ENCODE measurements around the gene PPM1D. TPM values are rescaled to one million over a fixed set of nuclear protein-coding genes. Genes with fewer than 3 reads are reported as not detected.
"Not testable (repeated sequence)": the region's sequence is repeated elsewhere in the genome, so short reads cannot be mapped to it uniquely, and the experiment has no call there.

Gene PPM1D
- total RNA-seq, 1 donor from 2014 or later, result 17.9 TPM

GRCh38 chr17:60579090-60579489, 20.9 kb upstream of the PPM1D start:
- Mint-ChIP-seq H3K36me3 (ENCODE audit: low read depth) (no peaks in the 10 kb centered on the region), H3K27me3 (peaks cover 4% of the 10 kb centered on the region), H3K27ac (no peak overlapping the region), H3K4me3 (no peak overlapping the region), H3K9me3 (no peaks in the 10 kb centered on the region), H3K4me1 (peaks cover 10% of the 10 kb centered on the region)
- intact Hi-C loops (cut with micrococcal nuclease), result loop anchor here (10.0 kb wide), 1 partner anchor 56 kb away; no protein-coding TSS in a partner anchor
- DNase-seq, result no peak

DNA sequence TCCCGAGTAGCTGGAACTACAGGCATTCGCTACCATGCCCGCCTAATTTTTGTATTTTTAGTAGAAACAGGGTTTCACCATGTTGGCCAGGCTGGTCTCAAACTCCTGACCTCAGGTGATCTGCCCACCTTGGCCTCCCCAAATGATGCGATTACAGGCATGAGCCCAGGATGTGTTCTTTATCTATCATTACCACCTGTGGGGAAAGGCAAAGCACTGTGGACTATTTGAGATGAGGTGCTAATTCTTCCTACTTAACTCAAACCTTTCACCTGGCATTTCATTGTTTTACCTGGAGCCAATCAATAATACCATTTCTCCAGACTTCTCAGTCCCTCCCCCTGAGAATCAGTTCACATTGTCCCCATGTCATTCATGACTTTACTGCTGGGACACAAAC, 20.4 kb upstream of the PPM1D start:
- intact Hi-C loops (cut with micrococcal nuclease), result loop anchor here (10.0 kb wide), 1 partner anchor 55 kb away; no protein-coding TSS in a partner anchor
- DNase-seq, result no peak
- Mint-ChIP-seq H3K27me3 (peaks cover 3% of the 10 kb centered on the region), H3K36me3 (ENCODE audit: low read depth) (no peaks in the 10 kb centered on the region), H3K27ac (no peak overlapping the region), H3K4me1 (peaks cover 10% of the 10 kb centered on the region), H3K9me3 (no peaks in the 10 kb centered on the region), H3K4me3 (no peak overlapping the region)

DNA sequence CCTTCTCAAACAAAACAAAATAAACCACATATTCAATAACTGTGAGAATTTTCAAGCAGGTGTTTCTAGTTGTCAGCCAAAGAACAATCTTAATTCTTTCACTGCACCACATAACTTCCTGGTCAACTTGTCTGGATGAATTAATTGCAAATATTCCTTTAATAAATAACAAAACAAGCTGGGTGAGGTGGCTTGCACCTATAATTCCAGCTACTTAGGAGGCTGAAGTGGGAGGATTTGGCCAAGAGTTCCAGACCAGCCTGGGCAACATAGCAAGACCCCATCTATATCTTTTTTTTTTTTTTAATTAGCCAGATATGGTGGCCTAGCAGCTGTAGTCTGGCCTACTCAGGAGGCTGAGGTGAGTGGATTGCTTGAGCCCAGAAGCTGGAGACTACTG, 17.0 kb upstream of the PPM1D start:
- DNase-seq, result no peak
- Mint-ChIP-seq H3K9me3 (no peaks in the 10 kb centered on the region), H3K27ac (no peak overlapping the region), H3K36me3 (ENCODE audit: low read depth) (no peaks in the 10 kb centered on the region), H3K4me1 (no peaks in the 10 kb centered on the region), H3K4me3 (no peak overlapping the region), H3K27me3 (peaks cover 4% of the 10 kb centered on the region)
- intact Hi-C loops (cut with micrococcal nuclease), result no loop called here

DNA sequence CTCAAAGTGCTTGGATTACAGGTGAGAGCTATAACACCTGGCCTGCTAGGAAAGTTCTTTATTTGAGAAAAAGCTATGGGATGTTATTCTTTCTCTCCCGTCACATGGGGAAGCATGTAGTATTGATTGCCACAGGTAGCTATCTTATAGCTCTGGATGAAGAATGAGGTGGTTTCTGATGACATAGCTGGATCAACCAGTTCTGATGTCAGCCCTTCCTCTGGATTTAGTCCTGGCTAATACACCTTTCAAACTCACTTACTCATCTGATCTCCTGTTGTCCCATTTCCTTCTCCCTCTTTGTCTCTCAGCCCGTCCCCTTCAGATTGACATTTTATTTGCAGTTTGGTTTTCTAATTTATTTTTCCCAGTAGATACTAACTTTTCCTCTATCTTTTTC, 14.1 kb upstream of the PPM1D start:
- no peak overlapping the region for H3K27ac Mint-ChIP-seq

GRCh38 chr17:60586288-60586974, 13.6 kb upstream of the PPM1D start:
- no peak overlapping the region for H3K4me3 Mint-ChIP-seq
- H3K27ac Mint-ChIP-seq, result no peak overlapping the region
- intact Hi-C loops (cut with micrococcal nuclease), result no loop called here
- no peaks in the 10 kb centered on the region for H3K4me1 Mint-ChIP-seq
- H3K36me3 Mint-ChIP-seq (ENCODE audit: low read depth), result no peaks in the 10 kb centered on the region
- no peaks in the 10 kb centered on the region for H3K9me3 Mint-ChIP-seq
- peaks cover 7% of the 10 kb centered on the region for H3K27me3 Mint-ChIP-seq
- DNase-seq, result no peak

More for the DNA sequence above, 14.1 kb upstream of the PPM1D start:
- peaks cover 4% of the 10 kb centered on the region for H3K27me3 Mint-ChIP-seq
- no peaks in the 10 kb centered on the region for H3K4me1 Mint-ChIP-seq
- intact Hi-C loops (cut with micrococcal nuclease), result no loop called here
- H3K9me3 Mint-ChIP-seq, result no peaks in the 10 kb centered on the region
- no peak overlapping the region for H3K4me3 Mint-ChIP-seq
- DNase-seq, result no peak
- no peaks in the 10 kb centered on the region for H3K36me3 Mint-ChIP-seq (ENCODE audit: low read depth)

GRCh38 chr17:60590070-60590469, 9.9 kb upstream of the PPM1D start:
- Mint-ChIP-seq H3K4me1 (no peaks in the 10 kb centered on the region), H3K27me3 (peaks cover 14% of the 10 kb centered on the region)
- intact Hi-C loops (cut with micrococcal nuclease), result no loop called here

DNA sequence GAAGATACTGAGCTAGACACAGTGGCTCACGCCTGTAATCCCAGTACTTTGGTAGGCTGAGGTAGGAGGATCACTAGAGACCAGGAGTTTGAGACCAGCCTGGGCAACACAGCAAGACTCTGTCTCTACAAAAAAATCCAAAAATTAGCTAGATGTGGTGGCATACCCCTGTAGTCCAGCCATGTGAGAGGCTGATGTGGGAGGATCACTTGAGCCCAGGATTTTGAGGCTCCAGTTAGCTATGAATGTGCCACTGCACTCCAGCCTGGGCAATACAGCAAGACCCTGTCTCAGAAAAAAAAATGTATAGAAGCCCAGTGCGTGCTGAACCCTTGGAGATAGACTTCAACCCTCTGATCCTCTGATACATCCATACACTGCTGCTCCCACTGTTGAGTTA, 7.2 kb upstream of the PPM1D start:
- H3K27ac Mint-ChIP-seq, result no peak overlapping the region
- no peaks in the 10 kb centered on the region for H3K9me3 Mint-ChIP-seq
- H3K27me3 Mint-ChIP-seq, result peaks cover 10% of the 10 kb centered on the region
- H3K36me3 Mint-ChIP-seq (ENCODE audit: low read depth), result no peaks in the 10 kb centered on the region
- peaks cover 2% of the 10 kb centered on the region for H3K4me1 Mint-ChIP-seq
- intact Hi-C loops (cut with micrococcal nuclease), result no loop called here
- no peak overlapping the region for H3K4me3 Mint-ChIP-seq
- DNase-seq, result no peak

More at GRCh38 chr17:60590070-60590469, 9.9 kb upstream of the PPM1D start:
- no peaks in the 10 kb centered on the region for H3K36me3 Mint-ChIP-seq (ENCODE audit: low read depth)
- no peak overlapping the region for H3K4me3 Mint-ChIP-seq
- no peaks in the 10 kb centered on the region for H3K9me3 Mint-ChIP-seq
- DNase-seq, result no peak
- no peak overlapping the region for H3K27ac Mint-ChIP-seq

DNA sequence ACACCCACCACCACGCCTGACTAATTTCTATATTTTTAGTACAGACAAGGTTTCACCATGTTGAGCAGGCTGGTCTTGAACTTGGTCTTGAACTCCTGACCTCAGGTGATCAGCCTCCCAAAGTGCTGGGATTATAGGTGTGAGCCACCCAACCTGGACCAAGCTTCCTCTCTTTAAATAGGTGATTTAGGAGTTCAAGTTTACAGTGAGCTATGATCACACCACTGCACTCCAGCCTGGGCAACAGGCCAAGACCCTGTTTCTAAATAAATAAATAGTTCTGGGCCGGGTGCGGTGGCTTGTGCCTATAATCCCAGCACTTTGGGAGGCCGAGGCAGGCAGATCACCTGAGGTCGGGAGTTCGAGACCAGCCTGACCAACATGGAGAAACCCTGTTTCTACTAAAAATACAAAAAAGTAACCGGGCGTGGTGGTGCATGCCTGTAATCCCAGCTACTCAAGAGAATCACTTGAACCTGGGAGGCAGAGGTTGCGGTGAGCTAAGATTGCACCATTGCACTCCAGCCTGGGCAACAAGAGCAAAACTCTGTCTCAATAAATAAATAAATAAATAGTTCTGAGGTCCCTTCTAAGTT, 6.5 kb upstream of the PPM1D start:
- H3K4me1 Mint-ChIP-seq, result not testable (repeated sequence)

GRCh38 chr17:60594170-60594569, 5.8 kb upstream of the PPM1D start:
- H3K4me3 Mint-ChIP-seq; H3K36me3 Mint-ChIP-seq (ENCODE audit: low read depth); H3K27me3 Mint-ChIP-seq; intact Hi-C loops (cut with micrococcal nuclease); H3K9me3 Mint-ChIP-seq; DNase-seq; H3K27ac Mint-ChIP-seq: not testable (repeated sequence)
- H3K4me1 Mint-ChIP-seq, result peaks cover 13% of the 10 kb centered on the region

More for the DNA sequence above, 6.5 kb upstream of the PPM1D start:
- H3K27me3 Mint-ChIP-seq; DNase-seq; H3K9me3 Mint-ChIP-seq; intact Hi-C loops (cut with micrococcal nuclease); H3K27ac Mint-ChIP-seq; H3K4me3 Mint-ChIP-seq; H3K36me3 Mint-ChIP-seq (ENCODE audit: low read depth): not testable (repeated sequence)

- Mint-ChIP-seq H3K27me3 (peaks cover 10% of the 10 kb centered on the region), H3K4me3 (no peak overlapping the region), H3K9me3 (no peaks in the 10 kb centered on the region), H3K27ac (no peak overlapping the region), H3K4me1 (peaks cover 16% of the 10 kb centered on the region), H3K36me3 (ENCODE audit: low read depth) (peaks cover under 1% of the 10 kb centered on the region)
- no peak for DNase-seq
- intact Hi-C loops (cut with micrococcal nuclease), result no loop called here
These were observed 5.3 kb upstream of the PPM1D start for GRCh38 chr17:60594734-60595133.

- H3K9me3 Mint-ChIP-seq, result no peaks in the 10 kb centered on the region
- intact Hi-C loops (cut with micrococcal nuclease), result no loop called here
- H3K36me3 Mint-ChIP-seq (ENCODE audit: low read depth), result peaks cover 5% of the 10 kb centered on the region
These were observed 2.7 kb upstream of the PPM1D start for GRCh38 chr17:60597297-60597696.

GRCh38 chr17:60598001-60598736, 1.8 kb upstream of the PPM1D start:
- H3K4me1 Mint-ChIP-seq, result peaks cover 26% of the 10 kb centered on the region
- intact Hi-C loops (cut with micrococcal nuclease), result no loop called here
- peak overlapping the region; percentile 16 for H3K4me3 Mint-ChIP-seq
- no peaks in the 10 kb centered on the region for H3K27me3 Mint-ChIP-seq
- H3K27ac Mint-ChIP-seq, result no peak overlapping the region
- no peaks in the 10 kb centered on the region for H3K9me3 Mint-ChIP-seq
- H3K36me3 Mint-ChIP-seq (ENCODE audit: low read depth), result peaks cover 8% of the 10 kb centered on the region
- no peak for DNase-seq

More at GRCh38 chr17:60597297-60597696, 2.7 kb upstream of the PPM1D start:
- Mint-ChIP-seq H3K4me1 (peaks cover 22% of the 10 kb centered on the region), H3K27me3 (peaks cover under 1% of the 10 kb centered on the region), H3K4me3 (no peak overlapping the region), H3K27ac (no peak overlapping the region)
- DNase-seq, result no peak

GRCh38 chr17:60599220-60599619, 773 bp upstream of the PPM1D start:
- Mint-ChIP-seq H3K27me3 (no peaks in the 10 kb centered on the region), H3K27ac (peak overlapping the region; percentile 98), H3K4me1 (peaks cover 34% of the 10 kb centered on the region), H3K4me3 (peak overlapping the region; percentile 95), H3K36me3 (ENCODE audit: low read depth) (peaks cover 11% of the 10 kb centered on the region), H3K9me3 (no peaks in the 10 kb centered on the region)
- intact Hi-C loops (cut with micrococcal nuclease), result no loop called here
- no peak for DNase-seq
